ENCODE measurements around the gene ZNF512.
"Not testable (repeated sequence)": the region's sequence is repeated elsewhere in the genome, so short reads cannot be mapped to it uniquely, and the experiment has no call there.

Gene ZNF512

GRCh38 chr2:27630257-27630656, 47.4 kb downstream of the ZNF512 start:
- in situ Hi-C loops (cut with MboI; ENCODE audit: low sequenced_read_pairs): not testable (repeated sequence)

GRCh38 chr2:27634291-27634690, 51.4 kb downstream of the ZNF512 start:
- in situ Hi-C loops (cut with MboI; ENCODE audit: low sequenced_read_pairs): no loop called here

- in situ Hi-C loops (cut with MboI; ENCODE audit: low sequenced_read_pairs): no loop called here
These were observed 53.9 kb downstream of the ZNF512 start for GRCh38 chr2:27636766-27637165.

- in situ Hi-C loops (cut with MboI; ENCODE audit: low sequenced_read_pairs): no loop called here
These were observed 55.3 kb downstream of the ZNF512 start for GRCh38 chr2:27638037-27638637.

- in situ Hi-C loops (cut with MboI; ENCODE audit: low sequenced_read_pairs): no loop called here
These were observed 55.9 kb downstream of the ZNF512 start for GRCh38 chr2:27638709-27639108.

GRCh38 chr2:27640722-27641245, 57.9 kb downstream of the ZNF512 start:
- in situ Hi-C loops (cut with MboI; ENCODE audit: low sequenced_read_pairs): no loop called here

GRCh38 chr2:27645197-27645596, 62.4 kb downstream of the ZNF512 start:
- in situ Hi-C loops (cut with MboI; ENCODE audit: low sequenced_read_pairs): no loop called here

GRCh38 chr2:27647289-27647688, 64.4 kb downstream of the ZNF512 start:
- in situ Hi-C loops (cut with MboI; ENCODE audit: low sequenced_read_pairs): no loop called here

GRCh38 chr2:27647737-27648136, 64.9 kb downstream of the ZNF512 start:
- in situ Hi-C loops (cut with MboI; ENCODE audit: low sequenced_read_pairs): no loop called here

- in situ Hi-C loops (cut with MboI; ENCODE audit: low sequenced_read_pairs): no loop called here
These were observed 68.2 kb downstream of the ZNF512 start for GRCh38 chr2:27651056-27651455.

GRCh38 chr2:27652341-27652740, 69.5 kb downstream of the ZNF512 start:
- in situ Hi-C loops (cut with MboI; ENCODE audit: low sequenced_read_pairs): no loop called here

- in situ Hi-C loops (cut with MboI; ENCODE audit: low sequenced_read_pairs): no loop called here
These were observed 69.9 kb downstream of the ZNF512 start for GRCh38 chr2:27652790-27653189.

GRCh38 chr2:27653397-27653796, 70.6 kb downstream of the ZNF512 start:
- in situ Hi-C loops (cut with MboI; ENCODE audit: low sequenced_read_pairs): no loop called here

GRCh38 chr2:27655155-27655951, 72.5 kb downstream of the ZNF512 start:
- in situ Hi-C loops (cut with MboI; ENCODE audit: low sequenced_read_pairs): no loop called here

- in situ Hi-C loops (cut with MboI; ENCODE audit: low sequenced_read_pairs): no loop called here
These were observed 78.5 kb downstream of the ZNF512 start for GRCh38 chr2:27661371-27661770.

- in situ Hi-C loops (cut with MboI; ENCODE audit: low sequenced_read_pairs): no loop called here
These were observed 80.7 kb downstream of the ZNF512 start, which contains the start of the genes SLC4A1AP and SUPT7L for GRCh38 chr2:27663285-27664153. TSS of gene SLC4A1AP (plus strand) at chr2:27663889. CDS start at chr2:27663915, 26 bp downstream. TSS of gene SUPT7L (minus strand) at chr2:27663614. CDS start at chr2:27662192, 1,422 bp downstream.

GRCh38 chr2:27664154-27664574, 81.3 kb downstream of the ZNF512 start:
- in situ Hi-C loops (cut with MboI; ENCODE audit: low sequenced_read_pairs): no loop called here

- in situ Hi-C loops (cut with MboI; ENCODE audit: low sequenced_read_pairs): no loop called here
These were observed 82.0 kb downstream of the ZNF512 start for GRCh38 chr2:27664622-27665363.

GRCh38 chr2:27667446-27667845, 84.6 kb downstream of the ZNF512 start:
- in situ Hi-C loops (cut with MboI; ENCODE audit: low sequenced_read_pairs): no loop called here

GRCh38 chr2:27671235-27671634, 88.4 kb downstream of the ZNF512 start:
- in situ Hi-C loops (cut with MboI; ENCODE audit: low sequenced_read_pairs): no loop called here

Measured in HL-60/S4 treated with retinoic acid at 250 ng/mL for 4 days and 3 days (cell line).